Endometrial microvascular endothelial cells (primary cell): ENCODE data around the gene NOXO1. TPM values are rescaled to one million over a fixed set of nuclear protein-coding genes. Genes with fewer than 3 reads are reported as not detected.
"Not testable (repeated sequence)": the region's sequence is repeated elsewhere in the genome, so short reads cannot be mapped to it uniquely, and the experiment has no call there.

Experiments
- in situ Hi-C: cut with HindIII; loops from 2 replicates; pipeline ENCODE4 v1.10.0; 2017; ENCODE audit warnings: low sequenced_read_pairs, low pct_unique_long_range_greater_than_20kb; ENCODE audit errors: inconsistent ontology term
- total RNA-seq: library from RNA; depleted of rRNA; stranded (reverse); fragments of >200 nt; gene quantifications from one replicate; pipeline ENCODE4 v1.2.3, GENCODE V29; 2015; ENCODE audit errors: inconsistent ontology term

Gene NOXO1
- total RNA-seq, 1 donor from 2014 or later, result 0.09 TPM

- in situ Hi-C loops, result no loop called here
Measured at GRCh38 chr16:2015117-2015946, 34.1 kb upstream of the NOXO1 start.

GRCh38 chr16:2013527-2013926 is 32.3 kb upstream of the NOXO1 start:
- in situ Hi-C loops, result no loop called here

DNA sequence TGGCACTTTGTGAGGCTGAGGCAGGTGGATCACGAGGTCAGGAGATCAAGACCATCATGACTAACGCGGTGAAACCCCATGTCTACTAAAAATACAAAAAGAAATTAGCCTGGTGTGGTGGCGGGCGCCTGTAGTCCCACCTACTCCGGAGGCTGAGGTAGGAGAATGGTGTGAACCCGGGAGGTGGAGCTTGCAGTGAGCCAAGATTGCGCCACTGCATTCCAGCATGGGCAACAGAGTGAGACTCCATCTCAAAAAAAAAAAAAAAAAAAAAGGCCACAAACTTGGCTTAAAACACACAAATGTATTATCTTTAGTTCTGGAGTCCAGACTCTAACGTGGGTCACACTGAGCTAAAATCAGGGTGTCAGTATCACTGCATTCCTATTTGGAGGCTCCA is 30.5 kb upstream of the NOXO1 start:
- in situ Hi-C loops, result not testable (repeated sequence)

DNA sequence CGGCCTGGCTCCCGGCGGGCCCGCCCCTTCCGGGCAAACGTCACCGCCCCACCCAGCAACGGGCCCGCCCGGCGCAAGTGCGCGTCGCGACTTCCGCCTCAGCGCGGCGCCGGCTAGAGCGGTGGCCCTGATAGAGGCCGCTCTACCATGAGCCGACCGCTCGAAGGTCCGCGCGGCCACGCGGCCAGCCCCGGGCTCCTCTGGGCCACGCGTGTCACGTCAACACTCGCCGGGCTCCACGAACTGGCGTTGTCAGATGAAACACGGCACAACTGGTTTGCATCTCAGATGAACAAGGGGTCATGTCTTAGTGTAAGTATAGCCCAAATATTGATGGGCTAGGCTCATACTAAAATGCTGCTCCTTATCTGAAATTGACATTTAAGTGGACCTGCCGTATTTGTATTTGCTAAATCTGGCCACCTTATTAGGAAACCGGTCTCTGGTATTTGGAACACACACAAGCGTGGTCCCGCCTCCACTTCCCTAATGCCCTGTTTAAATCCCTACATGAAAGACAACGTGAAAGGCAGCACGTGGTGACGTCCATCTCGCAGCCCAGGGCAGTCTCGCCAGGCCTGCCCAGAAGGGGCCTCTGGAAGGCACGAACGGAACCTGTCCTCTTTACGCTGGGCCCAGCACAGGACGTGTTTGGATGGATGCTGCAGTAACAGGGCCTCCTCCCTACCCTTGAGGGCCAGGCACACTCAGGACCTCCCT is 28.7 kb upstream of the NOXO1 start, which contains the start of gene ZNF598:
ZNF598 (minus strand) TSS at position 31 of the 720 bp plus-strand sequence.
- in situ Hi-C loops, result no loop called here

GRCh38 chr16:2009164-2009711 is 28.0 kb upstream of the NOXO1 start:
- in situ Hi-C loops, result no loop called here

- in situ Hi-C loops, result no loop called here
Measured at GRCh38 chr16:2008631-2009163, 27.4 kb upstream of the NOXO1 start.

GRCh38 chr16:2008009-2008526 is 26.8 kb upstream of the NOXO1 start:
- in situ Hi-C loops, result no loop called here

- in situ Hi-C loops, result no loop called here
Measured at GRCh38 chr16:2007081-2007836, 26.0 kb upstream of the NOXO1 start.

GRCh38 chr16:2006317-2006716 is 25.0 kb upstream of the NOXO1 start:
- in situ Hi-C loops, result no loop called here

- in situ Hi-C loops, result no loop called here
Measured at GRCh38 chr16:2005646-2006045, 24.4 kb upstream of the NOXO1 start.

- in situ Hi-C loops, result no loop called here
Measured at GRCh38 chr16:2004795-2005517, 23.7 kb upstream of the NOXO1 start.

GRCh38 chr16:2003827-2004641 is 22.8 kb upstream of the NOXO1 start:
- in situ Hi-C loops, result no loop called here

DNA sequence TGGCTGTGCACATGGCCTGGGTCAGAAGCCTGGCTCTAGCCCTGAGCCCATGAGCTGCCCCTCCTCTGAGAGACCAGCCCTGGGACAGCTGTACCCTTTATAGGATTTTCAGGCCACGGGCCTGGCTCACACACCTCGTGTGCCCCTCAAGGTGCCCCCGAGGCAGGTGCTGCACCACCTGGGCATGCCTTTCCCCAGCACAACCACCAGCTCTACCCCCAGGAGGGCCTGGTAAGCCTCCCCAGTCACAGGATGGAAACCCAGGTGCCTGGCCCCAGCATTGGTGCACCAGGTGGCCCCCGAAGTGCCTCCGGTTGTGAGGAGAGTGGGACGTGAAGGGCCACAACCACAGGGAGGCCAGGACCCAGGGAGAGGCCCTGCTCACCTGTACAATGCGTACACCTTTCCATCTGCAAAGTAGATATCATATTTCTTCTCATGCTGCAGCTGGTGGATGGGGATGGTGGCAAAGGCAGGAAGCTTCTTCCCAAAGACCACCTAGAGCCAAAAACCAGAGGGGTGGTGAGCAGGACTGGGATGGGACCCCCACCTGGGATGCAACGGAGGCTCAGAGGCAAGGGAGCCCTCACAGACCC is 22.1 kb upstream of the NOXO1 start:
- in situ Hi-C loops, result no loop called here

GRCh38 chr16:2002406-2003230 is 21.3 kb upstream of the NOXO1 start:
- in situ Hi-C loops, result no loop called here

GRCh38 chr16:2001456-2002355 is 20.4 kb upstream of the NOXO1 start:
- in situ Hi-C loops, result no loop called here
